H7 (cell line): ENCODE measurements around the gene CLPTM1L. TPM values are rescaled to one million over a fixed set of nuclear protein-coding genes. Genes with fewer than 3 reads are reported as not detected.
"Not testable (repeated sequence)": the region's sequence is repeated elsewhere in the genome, so short reads cannot be mapped to it uniquely, and the experiment has no call there.

Source experiments
- DNase-seq: peaks from one replicate; pipeline ENCODE4 v3.0.0; 2012
- H3K27me3 ChIP-seq: 2 replicates; pipeline ENCODE4 v1.6.0; 2011; ENCODE audit warnings: mild to moderate bottlenecking, low read length; ENCODE audit not compliant: control insufficient read depth, insufficient read depth
- H3K36me3 ChIP-seq: replicated peaks from 2 replicates; pipeline ENCODE4 v1.5.1; 2011; ENCODE audit warnings: low read length; ENCODE audit not compliant: control insufficient read depth, insufficient read depth
- H3K4me3 ChIP-seq: 2 replicates; pipeline ENCODE4 v1.5.1; 2011; ENCODE audit warnings: low read depth, mild to moderate bottlenecking, control low read depth, low read length, moderate library complexity; ENCODE audit not compliant: insufficient read depth
- total RNA-seq: library from RNA; depleted of rRNA; stranded (reverse); fragments of >200 nt; shearing (Covaris generic); gene quantifications from 2 replicates; pipeline ENCODE4 v1.2.3, GENCODE V29; 2014

The CLPTM1L gene
- total RNA-seq, 1 experiment from 2014 or later, result 173 TPM

GRCh38 chr5:1371972-1372342 lies 27.1 kb upstream of the CLPTM1L start:
- H3K27me3 ChIP-seq, H3K4me3 ChIP-seq, H3K36me3 ChIP-seq, DNase-seq: not testable (repeated sequence)

- DNase-seq, result no peak
- no peaks in the 10 kb centered on the region for H3K36me3 ChIP-seq
- no peaks in the 10 kb centered on the region for H3K27me3 ChIP-seq
- H3K4me3 ChIP-seq, result no peak overlapping the region
Measured at GRCh38 chr5:1371218-1371971, 26.5 kb upstream of the CLPTM1L start.

GRCh38 chr5:1370006-1370405 lies 25.1 kb upstream of the CLPTM1L start:
- no peaks in the 10 kb centered on the region for H3K27me3 ChIP-seq
- no peaks in the 10 kb centered on the region for H3K36me3 ChIP-seq
- DNase-seq, result no peak
- H3K4me3 ChIP-seq, result no peak overlapping the region

GRCh38 chr5:1368756-1369155 lies 23.9 kb upstream of the CLPTM1L start:
- H3K27me3 ChIP-seq, result no peaks in the 10 kb centered on the region

GRCh38 chr5:1368236-1368635 lies 23.3 kb upstream of the CLPTM1L start:
- DNase-seq, result peak; percentile 27
- Histone ChIP-seq H3K36me3 (no peaks in the 10 kb centered on the region), H3K27me3 (no peaks in the 10 kb centered on the region; the same call in 1 of the 2 replicates), H3K4me3 (no peak overlapping the region)

More at GRCh38 chr5:1368756-1369155, 23.9 kb upstream of the CLPTM1L start:
- H3K36me3 ChIP-seq, result no peaks in the 10 kb centered on the region
- no peak for DNase-seq
- H3K4me3 ChIP-seq, result no peak overlapping the region

GRCh38 chr5:1367149-1367548 lies 22.2 kb upstream of the CLPTM1L start:
- H3K36me3 ChIP-seq, result no peaks in the 10 kb centered on the region
- H3K27me3 ChIP-seq, result no peaks in the 10 kb centered on the region; the same call in 1 of the 2 replicates
- H3K4me3 ChIP-seq, result no peak overlapping the region
- DNase-seq, result peak; percentile 51

GRCh38 chr5:1366514-1366913 lies 21.6 kb upstream of the CLPTM1L start:
- DNase-seq, result peak; percentile 38
- Histone ChIP-seq H3K4me3 (no peak overlapping the region), H3K36me3 (no peaks in the 10 kb centered on the region), H3K27me3 (no peaks in the 10 kb centered on the region; the same call in 1 of the 2 replicates)

- DNase-seq, result peak; percentile 47
- Histone ChIP-seq H3K27me3 (no peaks in the 10 kb centered on the region; the same call in 1 of the 2 replicates), H3K4me3 (no peak overlapping the region), H3K36me3 (no peaks in the 10 kb centered on the region)
Measured at GRCh38 chr5:1364211-1364610, 19.3 kb upstream of the CLPTM1L start.

- no peak for DNase-seq
- H3K4me3 ChIP-seq, result no peak overlapping the region
- no peaks in the 10 kb centered on the region for H3K36me3 ChIP-seq
- no peaks in the 10 kb centered on the region; the same call in 1 of the 2 replicates for H3K27me3 ChIP-seq
Measured at GRCh38 chr5:1363581-1363980, 18.7 kb upstream of the CLPTM1L start.

- H3K36me3 ChIP-seq, result no peaks in the 10 kb centered on the region
- peak; percentile 59 for DNase-seq
- H3K27me3 ChIP-seq, result no peaks in the 10 kb centered on the region; the same call in 1 of the 2 replicates
- H3K4me3 ChIP-seq, result no peak overlapping the region
Measured at GRCh38 chr5:1363160-1363559, 18.3 kb upstream of the CLPTM1L start.

- H3K27me3 ChIP-seq, result no peaks in the 10 kb centered on the region; the same call in 1 of the 2 replicates
- DNase-seq, result no peak
- no peak overlapping the region for H3K4me3 ChIP-seq
- no peaks in the 10 kb centered on the region for H3K36me3 ChIP-seq
Measured at GRCh38 chr5:1362242-1363015, 17.5 kb upstream of the CLPTM1L start.

GRCh38 chr5:1360861-1361260 lies 16.0 kb upstream of the CLPTM1L start:
- Histone ChIP-seq H3K4me3 (no peak overlapping the region), H3K27me3 (no peaks in the 10 kb centered on the region; the same call in 1 of the 2 replicates), H3K36me3 (no peaks in the 10 kb centered on the region)
- no peak for DNase-seq

GRCh38 chr5:1360367-1360766 lies 15.5 kb upstream of the CLPTM1L start:
- H3K4me3 ChIP-seq, H3K36me3 ChIP-seq, DNase-seq, H3K27me3 ChIP-seq: not testable (repeated sequence)

GRCh38 chr5:1359713-1360112 lies 14.8 kb upstream of the CLPTM1L start:
- Histone ChIP-seq H3K36me3 (no peaks in the 10 kb centered on the region), H3K4me3 (no peak overlapping the region), H3K27me3 (no peaks in the 10 kb centered on the region; the same call in 1 of the 2 replicates)
- no peak for DNase-seq
